22Rv1 (cell line): ENCODE data around the gene PCSK2.

Experiments
- CTCF ChIP-seq: fragments of 450-650 bp; IDR thresholded peaks from 2 replicates; pipeline ENCODE4 v1.5.1; 2017; ENCODE audit warnings: mild to moderate bottlenecking
- ZFX ChIP-seq: fragments of 450-650 bp; IDR thresholded peaks from 2 replicates; pipeline ENCODE4 v1.6.1; 2017; ENCODE audit warnings: antibody characterized with exemption, borderline replicate concordance

GRCh38 chr20:17334932-17335331 lies 108.1 kb downstream of the PCSK2 start:
- no peak for TF ChIP-seq CTCF
- no peak for TF ChIP-seq ZFX
